Fibroblast of the aortic adventitia (primary cell): Measurements from ENCODE around the gene RASSF4. TPM values are rescaled to one million over a fixed set of nuclear protein-coding genes. Genes with fewer than 3 reads are reported as not detected.

ENCODE experiments used
- DNase-seq: peaks from one replicate; pipeline ENCODE4 v3.0.0-alpha.2; 2010; ENCODE audit warnings: low read depth
- H3K4me3 ChIP-seq: 2 replicates; pipeline ENCODE4 v1.5.1; 2011; ENCODE audit warnings: low read depth, mild to moderate bottlenecking, control low read depth, low read length, moderate library complexity
- CTCF ChIP-seq: IDR thresholded peaks from 2 replicates; pipeline ENCODE4 v1.5.1; 2011; ENCODE audit warnings: mild to moderate bottlenecking, low read length, control low read depth, inconsistent platforms; ENCODE audit not compliant: insufficient read depth
- total RNA-seq: library from RNA; depleted of rRNA; stranded (reverse); fragments of >200 nt; gene quantifications from 2 replicates; pipeline ENCODE4 v1.2.3, GENCODE V29; 2012; ENCODE audit warnings: low replicate concordance

RASSF4 gene
- total RNA-seq, 1 donor: 3.8 TPM

GRCh38 chr10:44958898-44959246, 730 bp upstream of the RASSF4 start:
- peak overlapping the region; percentile 81 for H3K4me3 ChIP-seq
- DNase-seq: no peak
- no peak for TF ChIP-seq CTCF

GRCh38 chr10:44960088-44960460, 472 bp downstream of the RASSF4 start:
- DNase-seq: no peak
- peak overlapping the region; percentile 81 for H3K4me3 ChIP-seq
- no peak for TF ChIP-seq CTCF

- TF ChIP-seq CTCF: no peak
- no peak for DNase-seq
- peak overlapping the region; percentile 81 for H3K4me3 ChIP-seq
These were observed 1.1 kb downstream of the RASSF4 start for GRCh38 chr10:44960482-44961229.

GRCh38 chr10:44961230-44961571, 1.6 kb downstream of the RASSF4 start:
- no peak for TF ChIP-seq CTCF
- peak overlapping the region; percentile 9 for H3K4me3 ChIP-seq
- DNase-seq: no peak

GRCh38 chr10:44961931-44962750, 2.5 kb downstream of the RASSF4 start:
- H3K4me3 ChIP-seq: no peak overlapping the region
- no peak for TF ChIP-seq CTCF
- DNase-seq: no peak

GRCh38 chr10:44962870-44963738, 3.5 kb downstream of the RASSF4 start:
- no peak for DNase-seq

More at GRCh38 chr10:44962870-44963738, 3.5 kb downstream of the RASSF4 start:
- peak; percentile 24 for TF ChIP-seq CTCF
- no peak overlapping the region for H3K4me3 ChIP-seq
